PC-9 (cell line): ENCODE data around the gene SPIRE2. TPM values are rescaled to one million over a fixed set of nuclear protein-coding genes. Genes with fewer than 3 reads are reported as not detected.
"Not testable (repeated sequence)": the region's sequence is repeated elsewhere in the genome, so short reads cannot be mapped to it uniquely, and the experiment has no call there.

Source experiments
- BruUV-seq: library from RNA; stranded (reverse); fragments of 400-500 nt; replicated peaks from 2 replicates; lab custom pipeline; 2021; lab: Mats Ljungman, UMichigan
- CTCF ChIA-PET: fragments of 300-600 bp; sonication (Branson Sonifier 250); formaldehyde crosslinking; loops from one replicate; lab custom pipeline; 2022; ENCODE audit warnings: antibody characterized with exemption; lab: Charles Lee
- POLR2A ChIA-PET: fragments of 300-600 bp; sonication (Branson Sonifier 250); formaldehyde crosslinking; loops from one replicate; lab custom pipeline; 2022; ENCODE audit warnings: antibody characterized with exemption; ENCODE audit not compliant: unreplicated experiment; lab: Charles Lee
- DNase-seq, 2 experiments: peaks; one replicate each; pipeline versions ENCODE4 v3.0.0 to v3.0.0-alpha.2; 2015 to 2022; ENCODE audit warnings: mixed read lengths in 1 of 2
- H2AFZ ChIP-seq: fragments of 200-600 bp; sonication (generic); 2 replicates; pipeline ENCODE4 v1.8.1; 2017; ENCODE audit warnings: antibody characterized with exemption
- H3F3A ChIP-seq: fragments of 200-600 bp; sonication (generic); 2 replicates; pipeline ENCODE4 v1.8.1; 2017; ENCODE audit warnings: antibody characterized with exemption, mild to moderate bottlenecking, low read depth; ENCODE audit not compliant: insufficient read depth
- H3K27ac ChIP-seq: fragments of 200-600 bp; sonication (generic); 2 replicates; pipeline ENCODE4 v1.6.1; 2016; ENCODE audit warnings: mixed run types
- H3K27me3 ChIP-seq: fragments of 200-600 bp; sonication (generic); 2 replicates; pipeline ENCODE4 v1.6.1; 2016; ENCODE audit warnings: low read depth, mixed run types; ENCODE audit not compliant: insufficient read depth
- H3K36me3 ChIP-seq: fragments of 200-600 bp; sonication (generic); 2 replicates; pipeline ENCODE4 v1.6.1; 2016; ENCODE audit warnings: low read depth, mixed run types
- H3K4me1 ChIP-seq: fragments of 200-600 bp; sonication (generic); replicated peaks from 2 replicates; pipeline ENCODE4 v1.6.1; 2016; ENCODE audit warnings: mixed run types; ENCODE audit not compliant: insufficient read depth
- H3K4me2 ChIP-seq: fragments of 200-600 bp; sonication (generic); 2 replicates; pipeline ENCODE4 v1.6.1; 2017; ENCODE audit warnings: mixed run types
- H3K4me3 ChIP-seq: fragments of 200-600 bp; sonication (generic); 2 replicates; pipeline ENCODE4 v1.6.1; 2016; ENCODE audit warnings: mixed run types
- H3K79me2 ChIP-seq: fragments of 200-600 bp; sonication (generic); 2 replicates; pipeline ENCODE4 v1.6.1; 2017; ENCODE audit warnings: low read depth, mixed run types
- H3K9me2 ChIP-seq: fragments of 200-600 bp; sonication (generic); 2 replicates; pipeline ENCODE4 v1.8.1; 2017; ENCODE audit warnings: mild to moderate bottlenecking; ENCODE audit not compliant: insufficient read depth
- H3K9me3 ChIP-seq: fragments of 200-600 bp; sonication (generic); 2 replicates; pipeline ENCODE4 v1.8.1; 2016; ENCODE audit warnings: low read depth; ENCODE audit not compliant: insufficient read depth
- H4K20me1 ChIP-seq: fragments of 200-600 bp; sonication (generic); 2 replicates; pipeline ENCODE4 v1.8.1; 2017; ENCODE audit not compliant: insufficient read depth
- CTCF ChIP-seq: fragments of 200-600 bp; sonication (generic); conservative IDR thresholded peaks from 2 replicates; pipeline ENCODE4 v1.6.1; 2017; ENCODE audit warnings: mixed run types, antibody characterized with exemption, mild to moderate bottlenecking, moderate library complexity
- EZH2 ChIP-seq: fragments of 200-600 bp; sonication (generic); IDR thresholded peaks from 2 replicates; pipeline ENCODE4 v1.8.0; 2017; ENCODE audit warnings: antibody characterized with exemption, low read depth
- intact Hi-C: fragments of 100-400 bp; cut with micrococcal nuclease; formaldehyde crosslinking; loops from one replicate; pipeline ENCODE4 v1.10.0; 2022; ENCODE audit not compliant: unreplicated experiment
- total RNA-seq: library from RNA; stranded (reverse); gene quantifications from 2 replicates; pipeline ENCODE4 v1.2.3, GENCODE V29; 2021

The SPIRE2 gene
- total RNA-seq, 1 experiment from 2014 or later = 34.5 TPM

GRCh38 chr16:89808475-89808874, 19.8 kb upstream of the SPIRE2 start:
- no peaks in the 10 kb centered on the region for H3K9me2 ChIP-seq
- no peak overlapping the region for H3K4me2 ChIP-seq
- no peaks in the 10 kb centered on the region for H3K4me1 ChIP-seq
- TF ChIP-seq EZH2 = no peak
- TF ChIP-seq CTCF = no peak
- H3K36me3 ChIP-seq = no peaks in the 10 kb centered on the region
- H3K27me3 ChIP-seq = no peaks in the 10 kb centered on the region
- H3K27ac ChIP-seq = no peak overlapping the region
- H4K20me1 ChIP-seq = no peaks in the 10 kb centered on the region
- H3F3A ChIP-seq = peaks cover 5% of the 10 kb centered on the region; the same call in 1 of the 2 replicates
- peaks cover 1% of the 10 kb centered on the region for H3K79me2 ChIP-seq
- ChIA-PET CTCF (no interaction called here), POLR2A (no interaction called here)
- intact Hi-C loops = no loop called here
- no peak for DNase-seq
- no TSS peak for BruUV-seq
- no peaks in the 10 kb centered on the region for H3K9me3 ChIP-seq
- no peak overlapping the region for H2AFZ ChIP-seq
- H3K4me3 ChIP-seq = no peak overlapping the region

DNA sequence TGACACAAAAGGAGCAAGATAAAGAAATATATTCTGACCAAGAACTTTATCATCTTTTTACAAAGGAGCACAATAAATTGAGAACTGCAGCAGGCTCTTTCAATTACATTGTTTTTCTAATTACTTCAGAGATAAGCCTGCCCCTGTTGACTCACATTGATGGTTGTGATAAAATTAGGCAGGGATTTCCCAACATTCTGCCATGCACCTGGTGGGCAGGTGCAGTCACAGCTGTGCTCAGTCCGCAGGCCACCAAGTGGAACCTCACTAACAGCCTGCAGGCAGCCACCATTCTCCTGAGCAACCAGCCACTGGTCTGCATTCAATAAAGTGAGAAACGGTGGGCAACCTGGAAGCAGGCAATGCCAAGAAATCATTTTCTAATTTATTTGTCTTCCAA, 17.0 kb upstream of the SPIRE2 start:
- Histone ChIP-seq H4K20me1 (no peaks in the 10 kb centered on the region), H3F3A (no peaks in the 10 kb centered on the region), H3K4me1 (no peaks in the 10 kb centered on the region), H3K4me2 (no peak overlapping the region), H3K79me2 (peaks cover 25% of the 10 kb centered on the region), H3K9me2 (no peaks in the 10 kb centered on the region), H2AFZ (no peak overlapping the region), H3K27ac (no peak overlapping the region), H3K4me3 (no peak overlapping the region), H3K9me3 (no peaks in the 10 kb centered on the region), H3K36me3 (no peaks in the 10 kb centered on the region), H3K27me3 (no peaks in the 10 kb centered on the region)
- TF ChIP-seq EZH2 (no peak), CTCF (no peak)
- CTCF ChIA-PET = interaction anchor here (0.5 kb wide), 1 partner anchor 71 kb away, joined by 4 read pairs; no protein-coding TSS in a partner anchor
- BruUV-seq = no TSS peak
- no peak for DNase-seq
- POLR2A ChIA-PET = no interaction called here
- intact Hi-C loops = no loop called here

DNA sequence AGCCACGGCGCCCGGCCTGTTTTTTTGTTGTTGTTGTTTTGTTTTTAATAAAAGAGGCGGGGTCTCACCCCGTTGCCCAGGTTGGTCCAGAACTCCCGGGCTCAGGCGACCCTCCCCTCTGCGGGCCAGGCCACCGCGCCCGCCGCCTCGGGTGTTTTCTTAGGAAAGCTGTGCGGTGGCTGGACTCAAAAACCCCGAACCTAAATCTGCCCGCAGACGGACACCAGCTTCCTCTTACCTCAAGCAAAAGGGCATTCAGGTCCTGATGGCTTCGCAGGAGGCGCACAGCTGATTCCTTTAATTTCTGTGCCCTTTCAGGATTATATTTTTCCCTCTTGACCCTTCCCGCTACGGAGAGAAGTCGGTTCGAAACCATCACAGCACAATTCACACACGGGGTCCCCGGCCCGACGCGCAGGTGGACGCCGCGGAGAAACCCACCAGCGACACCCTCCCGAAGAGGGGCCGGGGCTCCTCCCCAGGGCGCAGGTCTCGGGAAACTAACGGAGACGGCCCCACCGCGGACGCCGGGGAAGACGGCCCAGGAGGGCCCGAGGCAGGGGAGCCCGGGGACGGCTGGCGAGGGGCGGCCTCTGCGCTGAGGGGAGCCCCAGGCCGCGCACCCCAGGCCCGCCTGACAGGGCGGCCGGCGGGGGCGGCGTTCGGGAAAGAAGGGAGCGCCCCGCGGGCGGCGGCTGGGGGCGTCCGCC, 12.5 kb upstream of the SPIRE2 start:
- no peaks in the 10 kb centered on the region for H3K27me3 ChIP-seq
- peaks cover 18% of the 10 kb centered on the region for H3K4me1 ChIP-seq
- H3K36me3 ChIP-seq = no peaks in the 10 kb centered on the region
- peak overlapping the region; percentile 75 for H3K4me3 ChIP-seq
- TF ChIP-seq CTCF = no peak
- no peak for TF ChIP-seq EZH2
- ChIA-PET CTCF (interaction anchor here (0.6 to 1.4 kb wide), 2 partner anchors 45 to 49 kb away, joined by 5 to 14 read pairs; no protein-coding TSS in a partner anchor), POLR2A (interaction anchor here (0.7 kb wide), 1 partner anchor 18 kb away, joined by 4 read pairs; no protein-coding TSS in a partner anchor)
- H3K27ac ChIP-seq = no peak overlapping the region
- peak overlapping the region; percentile 80 for H3K4me2 ChIP-seq
- H3F3A ChIP-seq = no peaks in the 10 kb centered on the region
- intact Hi-C loops = loop anchor here (1.0 kb wide), 1 partner anchor 45 kb away; no protein-coding TSS in a partner anchor
- peak overlapping the region; percentile 83 for H2AFZ ChIP-seq
- TSS peak; percentile 24 for BruUV-seq
- H3K9me3 ChIP-seq = no peaks in the 10 kb centered on the region
- DNase-seq = peak in 1 of 2 experiments; percentile 28
- H3K79me2 ChIP-seq = peaks cover 39% of the 10 kb centered on the region
- H4K20me1 ChIP-seq = no peaks in the 10 kb centered on the region
- no peaks in the 10 kb centered on the region for H3K9me2 ChIP-seq

DNA sequence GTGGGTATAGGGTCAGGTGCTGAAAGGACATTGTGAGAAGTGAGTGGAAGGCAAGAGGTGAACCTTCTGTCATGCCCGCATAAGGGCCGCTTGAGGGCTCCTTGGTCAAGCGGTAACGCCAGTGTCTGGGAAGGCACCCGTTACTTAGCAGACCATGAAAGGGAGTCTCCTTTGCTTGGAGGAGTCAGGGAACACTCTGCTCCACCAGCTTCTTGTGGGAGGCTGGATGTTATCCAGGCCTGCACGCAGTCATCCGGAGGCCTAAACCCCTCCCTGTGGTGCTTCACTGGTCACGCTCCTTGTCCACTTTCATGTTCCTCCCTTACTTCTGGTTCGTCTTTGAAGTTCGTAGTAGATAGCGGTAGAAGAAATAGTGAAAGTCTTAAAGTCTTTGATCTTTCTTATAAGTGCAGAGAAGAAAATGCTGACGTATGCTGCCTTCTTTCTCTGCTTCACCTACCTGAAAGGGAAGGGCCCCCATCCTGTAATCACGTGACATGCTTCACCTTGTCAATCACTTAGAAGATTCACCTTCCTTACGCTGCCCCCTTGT, 9.3 kb upstream of the SPIRE2 start:
- H4K20me1 ChIP-seq, H3K27me3 ChIP-seq, H3F3A ChIP-seq, H3K27ac ChIP-seq, H3K9me3 ChIP-seq, POLR2A ChIA-PET, H2AFZ ChIP-seq, BruUV-seq, H3K9me2 ChIP-seq, DNase-seq, CTCF ChIA-PET, intact Hi-C loops, H3K36me3 ChIP-seq: not testable (repeated sequence)
- Histone ChIP-seq H3K79me2 (peaks cover 34% of the 10 kb centered on the region), H3K4me2 (peak overlapping the region; percentile 80), H3K4me1 (peaks cover 32% of the 10 kb centered on the region), H3K4me3 (peak overlapping the region; percentile 75; the same call in 1 of the 2 replicates)

GRCh38 chr16:89819448-89819847, 8.8 kb upstream of the SPIRE2 start:
- CTCF ChIA-PET, H3F3A ChIP-seq, H3K9me3 ChIP-seq, POLR2A ChIA-PET, H2AFZ ChIP-seq, H3K9me2 ChIP-seq, DNase-seq, H3K36me3 ChIP-seq, intact Hi-C loops, H3K27me3 ChIP-seq, H3K27ac ChIP-seq, BruUV-seq, H3K4me3 ChIP-seq, H4K20me1 ChIP-seq: not testable (repeated sequence)
- peaks cover 28% of the 10 kb centered on the region for H3K79me2 ChIP-seq
- peak overlapping the region; percentile 80 for H3K4me2 ChIP-seq
- H3K4me1 ChIP-seq = peaks cover 32% of the 10 kb centered on the region
